Chondrocyte (in vitro differentiated cells): ENCODE measurements around the gene BEND3. TPM values are rescaled to one million over a fixed set of nuclear protein-coding genes. Genes with fewer than 3 reads are reported as not detected.

ENCODE experiments used
- DNase-seq: peaks from one replicate; pipeline ENCODE4 v3.0.0; 2021; ENCODE audit warnings: mixed read lengths, low spot score
- H3K27ac Mint-ChIP-seq: one replicate; pipeline ENCODE4 v1.8.0; 2021; ENCODE audit warnings: mild to moderate bottlenecking, moderate library complexity, mixed read lengths; ENCODE audit not compliant: unreplicated experiment
- H3K27me3 Mint-ChIP-seq: 2 replicates; pipeline ENCODE4 v1.8.0; 2021; ENCODE audit warnings: low read depth, mixed read lengths
- H3K36me3 Mint-ChIP-seq: 2 replicates; pipeline ENCODE4 v1.8.0; 2021; ENCODE audit warnings: low read depth, mixed read lengths
- H3K4me1 Mint-ChIP-seq: 2 replicates; pipeline ENCODE4 v1.8.0; 2021; ENCODE audit warnings: low read depth, mild to moderate bottlenecking, mixed read lengths
- H3K4me3 Mint-ChIP-seq: one replicate; pipeline ENCODE4 v1.8.0; 2021; ENCODE audit warnings: mild to moderate bottlenecking, moderate library complexity, mixed read lengths; ENCODE audit not compliant: unreplicated experiment
- H3K9me3 Mint-ChIP-seq: 2 replicates; pipeline ENCODE4 v1.8.0; 2021; ENCODE audit warnings: low read depth, mixed read lengths
- CTCF ChIP-seq: fragments of 200-600 bp; sonication (generic); IDR thresholded peaks from 2 replicates; pipeline ENCODE4 v1.5.0; 2021; ENCODE audit warnings: antibody characterized with exemption, mild to moderate bottlenecking, moderate library complexity
- total RNA-seq: library from RNA; stranded (reverse); gene quantifications from 3 replicates; pipeline ENCODE4 v1.2.1, GENCODE V29; 2021

BEND3 gene
- total RNA-seq, 1 donor from 2014 or later: 3.6 TPM

- Mint-ChIP-seq H3K9me3 (no peaks in the 10 kb centered on the region), H3K4me1 (peaks cover 21% of the 10 kb centered on the region), H3K27me3 (no peaks in the 10 kb centered on the region), H3K36me3 (no peaks in the 10 kb centered on the region), H3K4me3 (peak overlapping the region; percentile 73), H3K27ac (peak overlapping the region; percentile 84)
- no peak for DNase-seq
- TF ChIP-seq CTCF: peak; percentile 94
These were observed 946 bp downstream of the BEND3 start for GRCh38 chr6:107114213-107114925.

- H3K9me3 Mint-ChIP-seq: no peaks in the 10 kb centered on the region
- DNase-seq: no peak
- H3K36me3 Mint-ChIP-seq: no peaks in the 10 kb centered on the region
- H3K4me3 Mint-ChIP-seq: no peak overlapping the region
- peaks cover 11% of the 10 kb centered on the region for H3K4me1 Mint-ChIP-seq
- no peak for TF ChIP-seq CTCF
- no peaks in the 10 kb centered on the region for H3K27me3 Mint-ChIP-seq
- H3K27ac Mint-ChIP-seq: no peak overlapping the region
These were observed 5.1 kb downstream of the BEND3 start for GRCh38 chr6:107110200-107110599.

GRCh38 chr6:107108201-107108890 lies 7.0 kb downstream of the BEND3 start:
- no peaks in the 10 kb centered on the region for H3K36me3 Mint-ChIP-seq
- H3K27me3 Mint-ChIP-seq: no peaks in the 10 kb centered on the region
- H3K4me3 Mint-ChIP-seq: no peak overlapping the region
- no peak for TF ChIP-seq CTCF
- H3K9me3 Mint-ChIP-seq: no peaks in the 10 kb centered on the region
- H3K4me1 Mint-ChIP-seq: peaks cover 3% of the 10 kb centered on the region
- H3K27ac Mint-ChIP-seq: peak overlapping the region; percentile 36
- no peak for DNase-seq

GRCh38 chr6:107107791-107108190 lies 7.5 kb downstream of the BEND3 start:
- Mint-ChIP-seq H3K27me3 (no peaks in the 10 kb centered on the region), H3K27ac (peak overlapping the region; percentile 36), H3K4me1 (peaks cover 2% of the 10 kb centered on the region), H3K36me3 (no peaks in the 10 kb centered on the region), H3K9me3 (no peaks in the 10 kb centered on the region), H3K4me3 (no peak overlapping the region)
- no peak for DNase-seq
- no peak for TF ChIP-seq CTCF

GRCh38 chr6:107106165-107106564 lies 9.2 kb downstream of the BEND3 start:
- no peak overlapping the region for H3K4me3 Mint-ChIP-seq
- H3K27me3 Mint-ChIP-seq: no peaks in the 10 kb centered on the region
- no peak for TF ChIP-seq CTCF
- no peak overlapping the region for H3K27ac Mint-ChIP-seq
- H3K4me1 Mint-ChIP-seq: peaks cover 5% of the 10 kb centered on the region
- no peaks in the 10 kb centered on the region for H3K36me3 Mint-ChIP-seq
- DNase-seq: no peak
- H3K9me3 Mint-ChIP-seq: no peaks in the 10 kb centered on the region
